ENCODE results near the gene ZNF780A.
"Not testable (repeated sequence)": the region's sequence is repeated elsewhere in the genome, so short reads cannot be mapped to it uniquely, and the experiment has no call there.

The ZNF780A gene

DNA sequence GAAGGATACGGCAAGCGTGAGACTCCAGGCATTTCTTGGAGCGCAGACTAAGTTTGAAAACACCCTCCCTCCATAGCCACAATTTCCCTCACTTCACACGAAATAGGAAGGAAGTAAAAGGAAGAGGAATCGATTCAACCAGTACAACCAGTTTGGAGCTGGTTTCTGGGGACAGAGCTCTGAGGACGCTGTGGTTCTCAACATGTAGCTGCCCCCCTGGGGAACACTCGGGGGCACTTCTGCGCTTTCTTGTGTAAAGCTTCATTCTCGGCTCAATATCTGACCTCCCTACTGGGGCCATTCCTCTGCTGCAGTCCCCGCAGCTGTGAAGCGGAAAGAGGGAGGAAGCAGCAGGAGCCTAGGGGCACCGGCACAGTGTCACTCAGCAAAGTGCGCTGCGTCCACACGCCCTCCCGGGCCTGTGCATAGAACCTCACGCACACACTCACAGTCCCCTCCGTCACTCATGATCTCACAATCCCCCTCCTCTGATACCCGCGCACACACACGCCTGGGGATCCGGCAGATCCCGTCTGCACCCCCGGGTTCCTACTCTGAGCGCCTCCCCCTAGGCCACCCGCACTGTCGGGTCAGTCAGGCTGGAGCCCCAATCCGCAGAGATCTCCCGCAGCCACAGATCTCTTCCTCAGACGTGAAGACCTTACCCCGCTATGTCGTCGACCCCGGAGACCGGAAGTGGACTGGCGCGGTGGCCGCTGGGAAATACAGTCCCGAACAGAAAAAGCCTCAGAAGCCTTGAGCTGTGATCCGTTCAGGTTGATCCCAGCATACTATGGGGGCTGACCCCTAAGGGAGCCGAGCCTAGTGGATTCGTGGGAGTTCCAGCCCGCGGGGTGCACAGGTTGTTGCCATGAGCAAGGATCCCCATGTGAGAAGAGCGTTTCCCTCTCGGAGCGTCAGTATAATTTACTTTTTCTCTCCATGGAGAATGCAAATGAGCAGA, at the start of gene ZNF780A:
ZNF780A (minus strand) TSS at position 703 of the 964 bp plus-strand sequence. CDS start 6,190 bp downstream, outside the sequence.
- DNase-seq = peak; percentile 65

- DNase-seq = no peak
Measured at GRCh38 chr19:40139533-40140287, 49.0 kb upstream of the ZNF780A start.

DNA sequence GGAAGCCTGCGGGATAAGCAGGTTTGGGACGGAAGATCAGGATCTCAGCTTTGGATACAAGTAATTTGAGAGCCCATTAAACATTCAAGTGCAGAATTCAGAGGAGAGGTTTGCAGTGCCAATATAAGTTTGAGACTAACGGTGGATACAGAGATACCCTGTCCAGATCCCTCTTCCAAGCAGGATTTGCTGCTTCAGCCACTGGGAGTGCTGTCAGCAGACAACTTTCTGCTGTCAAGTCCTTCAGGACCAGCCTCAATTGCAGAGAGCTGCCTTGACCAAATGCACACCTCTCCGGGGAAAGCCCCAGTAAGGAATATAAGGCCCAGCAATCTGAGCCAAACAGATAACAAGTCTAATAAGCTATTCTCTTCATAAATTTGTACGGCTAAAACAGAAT, 46.1 kb upstream of the ZNF780A start:
- DNase-seq = no peak

- no peak for DNase-seq
Measured at GRCh38 chr19:40134866-40135265, 44.1 kb upstream of the ZNF780A start.

DNA sequence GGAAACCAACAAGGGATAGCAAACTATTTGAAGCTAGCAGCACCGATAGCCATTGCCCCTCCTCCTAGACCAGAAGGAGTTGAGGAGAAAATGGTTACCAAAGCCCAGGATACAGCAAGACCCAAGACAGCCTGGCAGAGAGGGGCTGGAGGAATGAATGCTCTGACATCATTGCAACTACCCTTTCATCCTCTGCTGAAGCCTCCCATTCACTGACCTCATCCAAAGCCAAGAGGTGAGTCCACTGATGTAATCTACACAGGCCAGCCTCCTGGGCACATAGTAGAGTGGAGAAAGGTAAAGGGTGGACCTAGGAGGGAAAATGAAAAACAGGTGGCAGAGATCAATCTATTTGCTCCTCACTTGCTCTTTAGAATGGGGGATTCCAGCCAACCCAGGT, 42.7 kb upstream of the ZNF780A start:
- no peak for DNase-seq

- DNase-seq = no peak
Measured at GRCh38 chr19:40130013-40130412, 39.3 kb upstream of the ZNF780A start.

- no peak for DNase-seq
Measured at GRCh38 chr19:40129425-40129824, 38.7 kb upstream of the ZNF780A start.

- no peak for DNase-seq
Measured at GRCh38 chr19:40128991-40129390, 38.2 kb upstream of the ZNF780A start.

GRCh38 chr19:40119380-40119779, 28.6 kb upstream of the ZNF780A start:
- no peak for DNase-seq

GRCh38 chr19:40118638-40119037, 27.9 kb upstream of the ZNF780A start:
- DNase-seq = not testable (repeated sequence)

DNA sequence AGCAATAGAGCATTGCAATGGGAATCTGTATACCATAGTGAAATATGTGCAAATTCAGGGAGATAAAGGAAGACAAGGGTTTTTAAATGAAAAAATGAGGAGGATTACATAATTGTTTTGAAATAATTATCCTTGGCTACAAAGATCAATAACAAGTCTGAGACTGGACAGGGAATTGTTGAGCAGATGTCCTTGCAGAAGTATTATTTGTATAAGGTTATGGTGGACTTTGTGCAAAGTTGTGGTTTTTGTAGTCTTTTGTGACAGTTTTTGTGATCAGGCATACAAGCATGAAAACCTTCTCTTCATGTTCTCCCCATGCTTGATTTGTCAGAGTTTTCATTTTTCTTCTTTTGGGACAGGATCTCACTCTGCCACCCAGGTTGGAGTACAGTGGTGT, 25.3 kb upstream of the ZNF780A start:
- no peak for DNase-seq

- DNase-seq = not testable (repeated sequence)
Measured at GRCh38 chr19:40114119-40114518, 23.4 kb upstream of the ZNF780A start.

DNA sequence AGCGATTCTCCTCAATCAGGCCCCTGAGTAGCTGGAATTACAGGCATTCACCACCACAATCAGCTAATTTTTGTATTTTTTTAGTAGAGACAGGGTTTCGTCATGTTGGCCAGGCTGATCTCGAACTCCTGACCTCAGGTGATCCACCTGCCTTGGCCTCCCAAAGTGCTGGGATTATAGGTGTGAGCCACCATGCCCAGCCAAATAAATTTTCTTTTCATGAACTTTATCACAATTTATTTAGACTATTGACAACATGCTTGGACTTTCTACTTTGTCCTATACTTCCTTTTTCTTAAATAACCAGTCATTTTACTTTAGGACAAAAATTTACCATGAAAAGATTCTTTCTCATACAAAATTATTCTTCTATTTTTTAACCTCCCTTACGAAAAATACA, 21.5 kb upstream of the ZNF780A start:
- DNase-seq = not testable (repeated sequence)

- no peak for DNase-seq
Measured at GRCh38 chr19:40110570-40110969, 19.8 kb upstream of the ZNF780A start.

- DNase-seq = no peak
Measured at GRCh38 chr19:40104754-40105153, 14.0 kb upstream of the ZNF780A start.

GRCh38 chr19:40103600-40103999, 12.9 kb upstream of the ZNF780A start:
- DNase-seq = no peak

GRCh38 chr19:40101813-40102212, 11.1 kb upstream of the ZNF780A start:
- no peak for DNase-seq

DNA sequence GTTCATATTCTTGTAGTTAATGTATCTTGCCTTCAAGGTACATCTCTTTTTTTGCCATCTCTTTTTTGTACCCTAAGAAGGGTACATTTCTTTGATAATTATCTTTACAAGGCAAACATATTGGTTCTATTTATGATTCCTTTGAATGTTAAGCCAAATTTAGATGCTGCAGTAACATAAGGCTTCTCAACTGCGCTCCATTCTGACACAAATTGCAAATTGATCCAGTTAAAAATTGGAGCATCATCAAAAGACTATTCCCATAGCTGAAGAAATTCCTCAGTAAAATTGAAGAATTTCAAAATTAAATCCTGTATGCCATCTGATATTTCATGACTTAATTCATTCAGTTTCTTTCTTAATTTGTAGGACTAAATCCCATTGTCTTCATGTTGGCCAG, 2.7 kb upstream of the ZNF780A start:
- no peak for DNase-seq

DNA sequence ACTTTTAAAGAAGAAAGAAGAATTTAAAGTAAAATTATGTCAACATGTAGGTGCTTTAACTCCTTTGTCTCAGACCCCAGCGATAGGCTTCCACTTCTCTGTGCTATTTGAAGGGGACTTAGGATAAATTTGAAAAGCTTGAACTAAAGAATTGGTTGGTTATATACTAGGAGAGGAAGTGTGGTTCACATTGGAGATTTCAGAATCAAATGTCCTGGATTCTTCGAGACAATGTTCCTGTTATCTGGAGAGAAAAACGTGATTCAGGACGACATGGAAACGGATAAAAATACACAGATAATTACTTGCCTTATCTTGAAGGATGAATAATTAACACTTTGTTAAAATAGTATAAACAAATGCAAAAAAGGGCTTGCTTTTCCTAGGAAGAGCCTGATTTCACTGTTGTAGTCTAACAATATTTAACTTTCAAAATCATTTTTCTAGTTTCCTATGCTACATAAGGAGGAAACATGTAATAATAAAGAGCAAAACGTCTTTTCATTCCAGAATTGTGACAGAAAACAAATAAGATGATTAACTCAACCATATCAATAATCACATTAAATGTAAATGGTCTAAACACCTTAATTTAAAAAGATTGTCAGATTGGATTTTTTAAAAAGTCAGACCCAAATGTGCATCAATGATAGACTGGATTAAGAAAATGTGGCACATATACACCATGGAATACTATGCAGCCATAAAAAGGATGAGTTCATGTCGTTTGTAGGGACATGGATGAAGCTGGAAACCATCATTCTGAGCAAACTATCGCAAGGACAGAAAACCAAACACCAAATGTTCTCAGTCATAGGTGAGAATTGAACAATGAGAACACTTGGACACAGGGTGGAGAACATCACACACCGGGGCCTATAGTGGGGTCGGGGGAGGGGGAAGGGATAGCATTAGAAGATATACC, 724 bp upstream of the ZNF780A start:
- DNase-seq = no peak

DNA sequence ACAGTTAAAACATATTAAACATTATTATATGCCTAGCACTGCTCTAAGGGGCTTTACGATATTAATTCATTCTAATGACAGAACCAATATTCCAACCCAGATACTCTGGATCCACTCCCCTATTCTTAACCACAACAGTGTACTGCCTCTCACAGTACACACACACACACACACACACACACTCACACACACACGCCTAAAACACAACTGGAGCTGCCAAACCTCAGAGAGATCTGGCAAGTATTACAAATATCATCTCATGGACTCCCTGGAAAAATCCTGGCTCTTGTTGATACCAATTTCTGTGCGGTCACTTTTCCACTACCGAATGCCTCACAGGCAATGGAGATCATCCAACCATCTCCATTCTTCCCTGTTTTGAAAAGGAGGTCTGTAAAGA, 1.3 kb downstream of the ZNF780A start:
- no peak for DNase-seq

- no peak for DNase-seq
Measured at GRCh38 chr19:40088299-40089047, 2.3 kb downstream of the ZNF780A start.

DNA sequence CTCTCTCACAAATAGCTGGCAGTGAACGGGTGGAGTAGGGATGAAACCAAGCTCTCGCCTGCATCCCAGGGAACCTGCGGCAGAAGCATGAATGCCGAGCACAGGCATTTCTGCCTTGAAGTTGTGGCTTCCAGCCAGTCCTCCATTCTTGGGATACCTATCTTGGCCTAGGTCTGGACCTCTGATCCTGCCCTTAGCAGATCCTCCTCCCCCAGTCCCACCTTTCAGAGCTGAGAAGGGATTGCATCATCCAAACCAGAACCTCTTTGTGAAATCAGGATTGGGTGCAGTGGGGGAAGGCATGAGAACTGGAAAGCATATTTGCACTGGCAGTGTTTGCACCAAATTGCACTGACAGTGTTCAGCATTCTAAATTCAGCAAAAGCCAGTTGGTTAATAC, 5.8 kb downstream of the ZNF780A start:
- no peak for DNase-seq

All from GF-D8 (cell line).